Progenitor cell of endocrine pancreas (in vitro differentiated cells): Measurements from ENCODE around the gene SKI. TPM values are rescaled to one million over a fixed set of nuclear protein-coding genes. Genes with fewer than 3 reads are reported as not detected.

Experiments
- DNase-seq: peaks from one replicate; pipeline ENCODE4 v3.0.0; 2021; ENCODE audit warnings: low spot score; ENCODE audit not compliant: unreplicated experiment
- H3K27ac Mint-ChIP-seq: 2 replicates; pipeline ENCODE4 v1.8.0; 2021; ENCODE audit warnings: mild to moderate bottlenecking, moderate library complexity, mixed read lengths
- H3K27me3 Mint-ChIP-seq: 2 replicates; pipeline ENCODE4 v1.8.0; 2021; ENCODE audit warnings: mixed read lengths
- H3K36me3 Mint-ChIP-seq: 2 replicates; pipeline ENCODE4 v1.8.0; 2022; ENCODE audit warnings: mixed read lengths; ENCODE audit not compliant: insufficient read depth
- H3K4me1 Mint-ChIP-seq: 2 replicates; pipeline ENCODE4 v1.8.0; 2021; ENCODE audit warnings: low read depth, mixed read lengths
- H3K4me3 Mint-ChIP-seq: 2 replicates; pipeline ENCODE4 v1.8.0; 2021; ENCODE audit warnings: low read depth, mild to moderate bottlenecking, moderate library complexity, mixed read lengths
- H3K9me3 Mint-ChIP-seq: 2 replicates; pipeline ENCODE4 v1.8.0; 2021; ENCODE audit warnings: low read depth, mixed read lengths
- total RNA-seq: library from RNA; stranded (reverse); gene quantifications from 2 replicates; pipeline ENCODE4 v1.2.1, GENCODE V29; 2021
- TF ChIP-seq, protein P1 (sequence below): fragments of 200-600 bp; sonication (generic); IDR thresholded peaks from one replicate; pipeline ENCODE4 v1.5.0; 2021; ENCODE audit warnings: antibody characterized with exemption, mild to moderate bottlenecking; ENCODE audit not compliant: unreplicated experiment

SKI gene
- total RNA-seq, 1 donor from 2014 or later = 56.2 TPM

- no peak for DNase-seq
- TF ChIP-seq, protein P1, sequence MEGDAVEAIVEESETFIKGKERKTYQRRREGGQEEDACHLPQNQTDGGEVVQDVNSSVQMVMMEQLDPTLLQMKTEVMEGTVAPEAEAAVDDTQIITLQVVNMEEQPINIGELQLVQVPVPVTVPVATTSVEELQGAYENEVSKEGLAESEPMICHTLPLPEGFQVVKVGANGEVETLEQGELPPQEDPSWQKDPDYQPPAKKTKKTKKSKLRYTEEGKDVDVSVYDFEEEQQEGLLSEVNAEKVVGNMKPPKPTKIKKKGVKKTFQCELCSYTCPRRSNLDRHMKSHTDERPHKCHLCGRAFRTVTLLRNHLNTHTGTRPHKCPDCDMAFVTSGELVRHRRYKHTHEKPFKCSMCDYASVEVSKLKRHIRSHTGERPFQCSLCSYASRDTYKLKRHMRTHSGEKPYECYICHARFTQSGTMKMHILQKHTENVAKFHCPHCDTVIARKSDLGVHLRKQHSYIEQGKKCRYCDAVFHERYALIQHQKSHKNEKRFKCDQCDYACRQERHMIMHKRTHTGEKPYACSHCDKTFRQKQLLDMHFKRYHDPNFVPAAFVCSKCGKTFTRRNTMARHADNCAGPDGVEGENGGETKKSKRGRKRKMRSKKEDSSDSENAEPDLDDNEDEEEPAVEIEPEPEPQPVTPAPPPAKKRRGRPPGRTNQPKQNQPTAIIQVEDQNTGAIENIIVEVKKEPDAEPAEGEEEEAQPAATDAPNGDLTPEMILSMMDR = no peak
- H3K36me3 Mint-ChIP-seq = no peaks in the 10 kb centered on the region
- H3K27ac Mint-ChIP-seq = no peak overlapping the region
- H3K4me3 Mint-ChIP-seq = peak overlapping the region; percentile 46
- no peaks in the 10 kb centered on the region for H3K27me3 Mint-ChIP-seq
- H3K9me3 Mint-ChIP-seq = no peaks in the 10 kb centered on the region
- H3K4me1 Mint-ChIP-seq = peaks cover 3% of the 10 kb centered on the region
Measured at GRCh38 chr1:2313651-2314261, 85.6 kb downstream of the SKI start.

- peaks cover 3% of the 10 kb centered on the region for H3K4me1 Mint-ChIP-seq
- TF ChIP-seq, protein P1 = no peak
- peak overlapping the region; percentile 46 for H3K4me3 Mint-ChIP-seq
- peak; percentile 70 for DNase-seq
- H3K27ac Mint-ChIP-seq = no peak overlapping the region
- no peaks in the 10 kb centered on the region for H3K27me3 Mint-ChIP-seq
- H3K36me3 Mint-ChIP-seq = no peaks in the 10 kb centered on the region
- no peaks in the 10 kb centered on the region for H3K9me3 Mint-ChIP-seq
Measured at GRCh38 chr1:2314273-2314802, 86.2 kb downstream of the SKI start.

GRCh38 chr1:2314803-2315673 lies 86.9 kb downstream of the SKI start:
- DNase-seq = peak; percentile 57
- peak overlapping the region; percentile 29 for H3K27ac Mint-ChIP-seq
- H3K36me3 Mint-ChIP-seq = no peaks in the 10 kb centered on the region
- peak overlapping the region; percentile 63 for H3K4me3 Mint-ChIP-seq
- no peaks in the 10 kb centered on the region for H3K9me3 Mint-ChIP-seq
- peaks cover 3% of the 10 kb centered on the region for H3K4me1 Mint-ChIP-seq
- H3K27me3 Mint-ChIP-seq = no peaks in the 10 kb centered on the region
- TF ChIP-seq, protein P1 = peak; percentile 98

- H3K27ac Mint-ChIP-seq = peak overlapping the region; percentile 29
- no peak for DNase-seq
- H3K27me3 Mint-ChIP-seq = no peaks in the 10 kb centered on the region
- peaks cover 3% of the 10 kb centered on the region for H3K4me1 Mint-ChIP-seq
- TF ChIP-seq, protein P1 = no peak
- H3K4me3 Mint-ChIP-seq = peak overlapping the region; percentile 63
- H3K36me3 Mint-ChIP-seq = no peaks in the 10 kb centered on the region
- H3K9me3 Mint-ChIP-seq = no peaks in the 10 kb centered on the region
Measured at GRCh38 chr1:2315674-2316450, 87.7 kb downstream of the SKI start.
